ENCODE measurements around the gene ZDHHC22. TPM values are rescaled to one million over a fixed set of nuclear protein-coding genes. Genes with fewer than 3 reads are reported as not detected.

The ZDHHC22 gene
- total RNA-seq, 6 donors from 2014 or later, result 0.06 TPM; not detected in 5

DNA sequence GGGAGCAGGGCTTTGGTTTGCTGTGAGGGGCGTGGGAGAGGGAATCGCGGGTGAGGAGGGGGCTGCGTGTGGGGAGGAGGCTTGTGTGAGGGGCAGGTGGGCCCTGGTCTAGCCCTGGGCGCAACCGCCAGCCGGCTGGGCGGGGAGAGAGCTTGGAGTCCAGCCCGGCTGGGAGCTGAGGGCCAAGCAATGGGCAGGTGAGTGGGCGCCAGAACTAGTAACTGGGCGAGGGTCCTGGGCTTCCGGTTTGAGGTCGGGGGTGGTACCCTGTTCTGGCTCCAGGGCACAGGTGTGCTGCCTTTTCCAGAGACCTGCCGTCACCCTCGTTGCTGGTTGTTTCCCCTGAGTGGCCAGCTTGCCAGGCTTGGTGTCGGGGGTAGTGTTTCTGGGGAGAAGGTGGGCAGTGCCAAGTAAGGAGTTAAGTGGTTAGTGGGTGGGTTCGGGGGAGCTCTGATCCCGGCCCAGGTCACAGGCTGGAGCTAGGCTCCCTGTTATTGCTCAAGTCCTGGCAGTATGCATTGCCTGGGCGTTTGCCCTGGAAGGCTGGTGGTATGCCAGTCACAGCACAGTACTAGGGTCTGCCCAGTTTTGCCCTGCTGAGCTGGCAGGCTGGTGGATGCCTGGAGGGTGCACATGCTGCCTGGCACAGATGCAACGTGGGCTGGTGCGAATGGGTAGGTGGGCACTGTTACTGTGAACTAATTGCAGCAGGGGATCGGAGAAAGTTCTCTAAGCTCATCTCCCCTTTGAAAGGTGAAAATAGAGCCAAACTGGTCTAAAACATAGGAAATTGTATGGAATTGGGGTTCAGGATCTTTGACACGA lies 42.9 kb downstream of the ZDHHC22 start:
- Histone ChIP-seq H3K27ac (peak overlapping the region; percentile 95 to 100 (median 96)), H3K36me3 (no peaks in the 10 kb centered on the region), H3K4me1 (peaks cover 33 to 44% (median 35%) of the 10 kb centered on the region in 4 donors), H3K9me3 (no peaks in the 10 kb centered on the region), H3K27me3 (no peaks in the 10 kb centered on the region), H3K4me3 (peak overlapping the region; percentile 56 to 92 (median 74))
- no peak for TF ChIP-seq POLR2AphosphoS5 (IDR thresholded peaks at IDR 0.05)
- TF ChIP-seq POLR2A (IDR thresholded peaks at IDR 0.05), result peak in 1 of 4 donors; percentile 13
- TF ChIP-seq, protein P1, sequence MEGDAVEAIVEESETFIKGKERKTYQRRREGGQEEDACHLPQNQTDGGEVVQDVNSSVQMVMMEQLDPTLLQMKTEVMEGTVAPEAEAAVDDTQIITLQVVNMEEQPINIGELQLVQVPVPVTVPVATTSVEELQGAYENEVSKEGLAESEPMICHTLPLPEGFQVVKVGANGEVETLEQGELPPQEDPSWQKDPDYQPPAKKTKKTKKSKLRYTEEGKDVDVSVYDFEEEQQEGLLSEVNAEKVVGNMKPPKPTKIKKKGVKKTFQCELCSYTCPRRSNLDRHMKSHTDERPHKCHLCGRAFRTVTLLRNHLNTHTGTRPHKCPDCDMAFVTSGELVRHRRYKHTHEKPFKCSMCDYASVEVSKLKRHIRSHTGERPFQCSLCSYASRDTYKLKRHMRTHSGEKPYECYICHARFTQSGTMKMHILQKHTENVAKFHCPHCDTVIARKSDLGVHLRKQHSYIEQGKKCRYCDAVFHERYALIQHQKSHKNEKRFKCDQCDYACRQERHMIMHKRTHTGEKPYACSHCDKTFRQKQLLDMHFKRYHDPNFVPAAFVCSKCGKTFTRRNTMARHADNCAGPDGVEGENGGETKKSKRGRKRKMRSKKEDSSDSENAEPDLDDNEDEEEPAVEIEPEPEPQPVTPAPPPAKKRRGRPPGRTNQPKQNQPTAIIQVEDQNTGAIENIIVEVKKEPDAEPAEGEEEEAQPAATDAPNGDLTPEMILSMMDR (IDR thresholded peaks at IDR 0.05), result no peak
- peak; percentile 32 to 41 for ATAC-seq (ENCODE audit: low FRiP score in 2 of 2)
- WGBS, 2 donors, result 13 to 22% methylated on average over 8 to 19 of the region's 23 CpGs
- peak; percentile 51 to 89 for DNase-seq

DNA sequence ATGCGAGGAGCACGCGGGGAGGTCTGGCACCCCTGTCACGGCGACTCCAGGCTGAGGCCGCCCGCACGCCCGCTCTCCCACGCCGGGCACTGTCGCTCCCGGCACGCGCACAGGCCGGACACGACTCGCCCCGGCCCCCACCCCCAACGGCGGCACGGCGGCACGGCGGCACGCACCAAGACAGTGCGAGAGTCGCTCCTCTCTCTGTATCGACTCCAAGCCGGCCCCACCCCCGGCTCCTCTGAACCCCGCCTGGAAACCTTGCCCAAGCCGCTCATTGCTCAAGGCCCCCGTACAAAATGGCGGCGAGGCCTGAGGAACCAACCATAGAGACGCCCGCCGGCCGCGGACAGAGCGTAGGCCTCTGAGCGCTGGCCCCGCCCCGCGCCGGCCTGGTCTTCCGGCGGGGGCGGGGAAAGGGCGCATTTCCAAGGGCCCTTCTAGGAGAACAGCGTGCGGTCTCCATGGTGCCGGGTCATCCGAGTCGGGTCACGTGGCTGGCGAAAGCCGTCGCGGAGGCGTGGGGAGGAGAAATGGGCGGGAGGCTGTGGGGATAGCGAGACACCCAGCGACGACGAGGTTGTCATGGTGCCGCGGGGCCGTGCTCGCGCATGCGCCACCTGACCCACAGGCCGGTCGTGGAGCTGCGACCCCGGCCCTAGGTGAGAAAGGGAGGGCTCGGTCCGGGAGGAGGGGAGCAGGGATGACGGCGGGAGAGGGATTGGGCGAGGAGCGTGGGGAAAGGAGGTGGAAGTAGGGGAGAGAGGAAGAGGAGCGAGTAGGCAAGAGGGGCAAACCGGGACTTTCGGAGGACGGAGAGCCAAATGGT lies 43.7 kb downstream of the ZDHHC22 start, which contains the start of gene CIPC:
Gene CIPC (plus strand): TSS at position 559 of the 829 bp plus-strand sequence. CDS start 7,451 bp downstream, outside the sequence.
- peak; percentile 57 to 83 for TF ChIP-seq POLR2AphosphoS5 (IDR thresholded peaks at IDR 0.05)
- TF ChIP-seq, protein P1 (IDR thresholded peaks at IDR 0.05), result peak in 5 of 6 experiments; percentile 16 to 61 (median 43)
- peak; percentile 51 to 94 (median 80) for TF ChIP-seq POLR2A (IDR thresholded peaks at IDR 0.05)
- peak in 1 of 4 donors; percentile 67 for TF ChIP-seq EP300 (IDR thresholded peaks at IDR 0.05)
- Histone ChIP-seq H3K27me3 (no peaks in the 10 kb centered on the region), H3K4me3 (peak within 1 kb of the TSS; percentile 56 to 92 (median 74)), H3K4me1 (peaks cover 30 to 38% (median 35%) of the 10 kb centered on the region in 4 donors), H3K27ac (peak within 1 kb of the TSS; percentile 95 to 100 (median 96)), H3K9me3 (no peaks in the 10 kb centered on the region), H3K36me3 (no peaks in the 10 kb centered on the region)
- DNase-seq (peak; percentile 99 to 100), ATAC-seq (ENCODE audit: low FRiP score in 2 of 2) (peak; percentile 98 to 100)
- WGBS, 2 donors, result 0 to 2% methylated on average over 29 to 78 of the region's 87 CpGs

DNA sequence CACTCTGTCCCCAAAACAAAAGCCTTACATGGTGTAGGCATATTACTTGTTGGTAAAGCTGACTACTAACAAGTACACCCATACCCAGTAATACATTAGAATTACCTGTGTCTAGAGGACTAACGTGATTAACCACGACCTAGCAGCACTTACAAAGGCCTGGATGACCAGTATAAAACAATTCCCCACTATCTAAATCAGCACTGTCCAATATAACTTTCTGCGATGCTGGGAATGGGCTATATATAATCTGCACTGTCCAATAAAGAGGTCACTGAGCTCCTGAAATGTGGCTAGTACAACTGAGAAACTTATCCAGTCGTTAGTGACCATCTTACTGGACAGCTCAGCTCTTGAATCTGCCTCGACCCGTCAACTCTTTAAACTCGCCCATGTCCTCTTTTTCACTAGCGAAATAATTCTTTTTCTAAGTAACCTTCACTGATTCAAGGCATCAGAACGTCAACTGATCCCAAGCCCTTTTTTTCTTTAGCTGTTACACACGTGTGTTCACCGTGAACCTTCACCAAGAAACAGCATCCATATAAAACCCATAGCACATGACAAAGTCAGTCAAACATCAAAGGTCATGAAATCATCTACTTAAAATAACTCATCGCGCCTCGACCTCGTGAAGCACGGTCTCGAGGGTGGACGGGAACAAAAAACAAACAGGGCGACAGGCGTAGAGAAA lies 44.4 kb downstream of the ZDHHC22 start:
- no peaks in the 10 kb centered on the region for H3K36me3 ChIP-seq
- no peak for ATAC-seq (ENCODE audit: low FRiP score in 2 of 2)
- peaks cover 0 to under 1% (median 0%) of the 10 kb centered on the region in 4 donors for H3K9me3 ChIP-seq
- 6% methylated on average over 20 of the region's 20 CpGs for WGBS, 2 donors
- H3K4me3 ChIP-seq, result peak overlapping the region; percentile 25 to 92 (median 74)
- H3K27ac ChIP-seq, result peak overlapping the region; percentile 95 to 100 (median 96)
- peak in 1 of 4 donors; percentile 78 for TF ChIP-seq EP300 (IDR thresholded peaks at IDR 0.05)
- TF ChIP-seq, protein P1 (IDR thresholded peaks at IDR 0.05), result no peak
- peaks cover 30 to 38% (median 35%) of the 10 kb centered on the region in 4 donors for H3K4me1 ChIP-seq
- no peak for DNase-seq
- no peaks in the 10 kb centered on the region for H3K27me3 ChIP-seq

DNA sequence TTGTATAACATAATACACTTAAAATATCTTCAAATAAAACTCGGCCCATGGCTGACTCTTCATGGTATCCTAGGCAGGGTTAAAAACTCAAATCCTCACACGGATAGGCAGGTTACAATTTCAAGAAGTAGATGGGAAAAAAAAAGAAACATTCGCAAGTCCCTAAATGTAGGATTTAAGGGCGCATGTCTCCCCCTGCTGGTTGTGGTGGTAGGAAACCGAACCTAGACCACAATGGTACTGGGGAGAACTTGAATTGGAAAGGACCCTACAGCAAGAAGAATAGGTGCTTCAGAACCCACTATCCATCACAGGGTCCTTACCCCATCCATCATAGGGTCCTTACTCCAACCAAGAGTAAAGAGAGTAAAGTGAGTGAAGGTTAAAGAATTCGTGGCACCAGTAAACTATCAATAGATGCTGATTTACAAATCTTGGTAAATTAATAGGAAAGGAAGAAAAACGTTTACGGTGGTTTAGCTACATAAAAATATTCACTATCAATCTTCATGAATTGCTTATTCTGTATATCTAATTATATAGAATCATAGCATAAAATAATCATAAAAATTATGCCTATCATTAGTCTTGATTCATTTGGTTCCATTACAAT lies 46.8 kb downstream of the ZDHHC22 start:
- no peaks in the 10 kb centered on the region for H3K27me3 ChIP-seq
- H3K36me3 ChIP-seq, result no peaks in the 10 kb centered on the region
- peaks cover 0 to 14% (median 11%) of the 10 kb centered on the region in 4 donors for H3K9me3 ChIP-seq
- no peak for TF ChIP-seq POLR2AphosphoS5 (IDR thresholded peaks at IDR 0.05)
- TF ChIP-seq, protein P1 (IDR thresholded peaks at IDR 0.05), result peak; percentile 65 to 73 (median 72)
- peaks cover 14 to 23% (median 19%) of the 10 kb centered on the region in 4 donors for H3K4me1 ChIP-seq
- peak in 1 of 2 donors; percentile 72 for DNase-seq
- H3K4me3 ChIP-seq, result no peak overlapping the region
- ATAC-seq (ENCODE audit: low FRiP score in 2 of 2), result no peak
- H3K27ac ChIP-seq, result no peak overlapping the region
- 22 to 28% methylated on average over 8 of the region's 8 CpGs for WGBS, 2 donors
